Effector CD8-positive, alpha-beta T cell (primary cell): ENCODE data around the gene EXOSC7.
"Not testable (repeated sequence)": the region's sequence is repeated elsewhere in the genome, so short reads cannot be mapped to it uniquely, and the experiment has no call there.

Experiments used
- DNase-seq: peaks from one replicate; lab custom pipeline; 2025; lab: John Stamatoyannopoulos, UW

The EXOSC7 gene

DNA sequence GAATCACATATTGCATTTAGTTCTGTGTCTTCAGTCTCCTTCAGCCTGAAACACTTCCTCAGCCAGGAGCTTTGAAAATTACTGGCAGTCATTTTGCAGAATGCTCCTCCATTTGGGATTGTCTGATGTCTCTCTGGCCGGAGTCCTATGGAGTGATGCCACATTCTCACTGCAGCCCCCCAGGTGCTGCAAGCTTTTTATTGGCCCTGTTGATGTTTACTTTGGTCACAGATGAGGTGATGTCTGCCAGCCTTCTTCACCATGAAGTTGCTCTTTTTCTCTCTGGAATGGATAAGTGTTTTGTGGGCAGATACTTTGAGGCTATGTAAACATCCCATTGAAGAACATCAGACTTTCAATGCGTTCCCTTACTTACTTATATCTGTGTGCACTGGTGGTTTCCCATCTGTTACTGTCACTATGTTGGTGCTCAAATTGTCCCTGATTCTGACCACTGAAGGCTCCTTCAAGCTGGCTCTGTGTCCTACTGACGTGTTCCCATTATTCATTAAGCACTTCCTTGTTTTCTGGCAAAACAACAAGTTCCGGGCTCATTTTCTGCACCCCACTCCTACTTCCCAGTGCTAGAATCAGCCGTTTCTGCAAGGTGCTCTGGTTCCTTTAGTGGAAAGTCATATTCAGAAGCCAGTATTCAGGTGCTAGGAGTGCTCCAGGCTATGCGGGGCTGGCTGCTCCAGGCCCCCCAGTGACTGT lies 48.7 kb downstream of the EXOSC7 start:
- no peak for DNase-seq

DNA sequence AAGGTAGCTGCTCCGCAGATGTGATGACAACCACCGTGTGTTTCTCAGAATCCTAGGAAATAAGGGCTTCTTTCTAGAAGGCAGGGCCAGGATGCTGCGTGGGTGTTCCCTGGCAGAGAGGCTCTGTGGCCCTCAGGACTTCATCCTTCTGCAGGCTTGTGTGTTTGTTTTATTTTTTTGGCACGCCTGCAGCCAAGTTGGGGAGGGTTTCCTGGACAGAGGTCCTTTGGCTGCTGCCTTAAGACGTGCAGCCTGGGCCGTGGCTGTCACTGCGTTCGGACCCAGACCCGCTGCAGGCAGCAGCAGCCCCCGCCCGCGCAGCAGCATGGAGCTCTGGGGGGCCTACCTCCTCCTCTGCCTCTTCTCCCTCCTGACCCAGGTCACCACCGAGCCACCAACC lies 50.0 kb downstream of the EXOSC7 start, which contains the start of gene CLEC3B:
Gene CLEC3B, plus strand, starts transcription at position 266 of the 400 bp plus-strand sequence. Its CDS starts 60 bp downstream, at position 326.
- DNase-seq: no peak

GRCh38 chr3:45026957-45027356 lies 50.9 kb downstream of the EXOSC7 start:
- DNase-seq: no peak

- DNase-seq: no peak
These were observed 51.4 kb downstream of the EXOSC7 start for GRCh38 chr3:45027441-45027840.

GRCh38 chr3:45029216-45029615 lies 53.2 kb downstream of the EXOSC7 start:
- DNase-seq: no peak

DNA sequence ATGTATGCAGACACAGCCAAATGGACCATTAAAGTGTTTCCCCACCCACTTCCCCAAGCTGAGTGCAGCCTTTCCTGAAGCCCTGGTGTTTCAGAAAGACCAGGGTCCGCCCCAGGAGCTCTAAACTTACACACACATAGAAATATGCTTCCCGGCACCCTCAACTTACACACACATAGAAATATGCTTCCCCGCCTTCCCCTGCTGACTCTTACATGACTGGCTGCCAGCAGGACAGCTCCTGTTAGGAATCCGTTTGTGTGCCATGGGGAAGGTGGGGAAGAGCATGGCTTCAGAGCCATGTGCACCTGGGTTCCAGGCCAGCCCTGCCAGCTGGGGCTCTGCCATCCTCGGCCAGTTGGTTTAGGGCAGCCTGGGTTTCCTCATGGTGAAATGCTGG lies 53.6 kb downstream of the EXOSC7 start:
- no peak for DNase-seq

DNA sequence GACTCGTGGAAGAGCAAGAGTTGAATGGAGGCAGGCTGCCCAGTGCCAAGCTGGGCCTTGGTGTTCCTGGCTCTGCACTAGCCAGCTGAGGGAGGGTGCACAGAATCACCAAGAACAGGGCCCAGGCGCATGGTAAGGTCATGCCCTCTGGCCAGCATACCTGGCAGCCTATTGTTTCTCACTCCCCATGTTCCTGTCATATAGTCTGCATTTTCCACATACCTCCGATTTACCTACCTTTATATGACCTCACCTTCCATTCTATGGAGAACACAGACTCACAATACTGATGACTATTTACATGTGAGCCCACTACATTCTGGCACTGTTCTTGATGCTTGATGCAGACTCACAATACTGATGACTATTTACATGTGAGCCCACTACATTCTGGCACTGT lies 55.5 kb downstream of the EXOSC7 start:
- DNase-seq: no peak

DNA sequence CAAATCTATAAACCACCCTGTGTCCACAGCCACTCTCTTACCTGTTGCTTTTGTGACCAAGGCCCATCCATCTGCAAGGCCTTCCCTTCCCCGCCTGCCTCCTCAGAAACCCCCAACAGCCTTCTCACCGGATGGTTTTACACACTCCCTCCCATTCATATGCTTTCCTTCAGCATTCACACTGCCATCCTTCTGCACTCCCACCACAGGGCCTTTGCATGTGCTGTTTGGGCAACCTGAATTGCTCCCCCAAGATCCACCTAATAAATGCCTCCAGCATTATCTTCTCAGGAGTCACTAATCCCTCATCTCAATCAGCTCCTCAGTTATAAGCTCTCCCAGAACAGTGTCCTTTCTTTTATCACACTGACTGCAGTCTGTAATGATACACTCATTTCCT lies 56.1 kb downstream of the EXOSC7 start:
- no peak for DNase-seq

GRCh38 chr3:45033791-45034190 lies 57.7 kb downstream of the EXOSC7 start:
- no peak for DNase-seq

GRCh38 chr3:45034612-45035252 lies 58.7 kb downstream of the EXOSC7 start:
- DNase-seq: no peak

GRCh38 chr3:45035441-45036301 lies 59.6 kb downstream of the EXOSC7 start:
- no peak for DNase-seq

DNA sequence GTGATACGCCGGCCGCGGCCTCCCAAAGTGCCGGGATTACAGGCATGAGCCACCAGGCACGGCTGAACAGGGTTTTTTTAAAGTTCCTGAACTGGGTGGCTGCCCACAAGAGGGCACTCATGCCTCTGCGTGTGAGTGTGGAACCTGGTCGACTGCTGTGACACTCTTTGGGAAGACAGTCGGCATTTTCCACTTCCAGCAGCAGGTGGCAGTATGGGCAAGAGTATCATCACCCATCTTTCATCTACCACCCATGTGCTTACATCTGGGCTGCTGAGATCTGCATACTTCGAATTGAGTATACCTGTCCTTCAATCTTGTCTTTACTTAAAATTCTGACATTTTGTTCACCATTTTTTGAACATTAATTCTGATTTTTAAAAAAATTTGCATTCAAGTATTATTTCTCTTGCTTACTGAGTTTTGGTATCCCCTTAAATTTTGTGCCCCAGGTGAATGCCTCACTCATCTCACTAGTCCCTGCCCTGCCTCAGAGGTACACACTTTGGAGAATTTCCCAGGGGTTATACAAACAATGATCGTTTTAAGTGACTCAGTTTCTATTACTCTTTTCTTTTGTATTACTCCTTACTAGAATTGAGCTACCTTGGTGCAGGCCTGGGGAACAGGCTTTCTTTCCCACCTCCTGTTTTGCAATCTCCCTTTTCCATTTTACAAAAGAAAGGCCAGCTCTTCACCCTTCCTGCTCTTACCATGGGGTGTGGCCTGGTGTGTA lies 61.8 kb downstream of the EXOSC7 start:
- peak; percentile 82 for DNase-seq

GRCh38 chr3:45041666-45042065 lies 65.6 kb downstream of the EXOSC7 start:
- DNase-seq: no peak

- no peak for DNase-seq
These were observed 66.1 kb downstream of the EXOSC7 start for GRCh38 chr3:45042162-45042561.

DNA sequence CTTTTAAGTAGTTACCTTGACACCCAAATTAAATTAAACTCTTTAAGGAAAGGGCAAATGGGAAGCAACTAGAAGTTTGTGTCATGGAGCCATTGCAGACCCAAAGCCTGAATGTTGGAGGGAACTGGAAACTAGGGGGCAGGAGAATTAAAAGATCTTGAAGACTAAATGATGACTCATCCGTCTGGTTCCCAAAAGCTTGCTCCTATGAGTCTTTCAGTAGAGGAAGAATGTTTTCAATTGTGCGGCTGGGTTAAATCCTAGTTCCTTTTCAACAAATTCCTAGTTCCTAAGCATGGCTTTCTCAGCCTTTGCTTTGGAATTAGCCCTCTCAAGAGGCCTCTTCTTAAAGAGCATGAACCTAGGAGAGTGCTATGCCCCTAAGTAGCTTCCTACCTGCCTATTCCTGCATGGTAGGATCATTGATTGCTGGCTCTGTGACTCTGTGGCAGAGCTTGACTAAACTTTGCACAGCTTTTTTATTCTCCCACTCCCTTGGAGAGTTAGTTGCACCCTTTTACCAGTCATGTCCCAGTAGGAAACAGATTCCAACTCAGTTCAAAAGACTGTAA lies 67.8 kb downstream of the EXOSC7 start:
- no peak for DNase-seq

DNA sequence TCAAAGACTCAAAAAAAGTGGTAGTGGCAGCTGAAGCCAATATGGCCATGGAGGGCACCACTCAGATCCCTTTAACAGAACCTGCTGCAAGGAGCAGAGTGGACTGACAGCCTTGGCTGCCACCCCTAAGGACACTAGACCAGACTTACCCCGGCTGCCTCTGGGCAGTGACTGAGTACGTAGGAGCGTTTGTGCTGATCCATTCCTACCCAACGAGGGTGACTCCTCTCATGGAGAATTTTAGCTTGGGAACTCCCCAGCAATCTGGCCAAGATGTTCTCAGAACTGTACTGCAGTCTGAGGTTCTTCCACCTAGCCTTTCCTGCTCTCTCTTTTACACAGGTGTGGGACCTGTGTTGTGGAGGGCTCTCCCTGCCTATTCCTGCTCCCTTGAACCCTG lies 72.2 kb downstream of the EXOSC7 start:
- no peak for DNase-seq

DNA sequence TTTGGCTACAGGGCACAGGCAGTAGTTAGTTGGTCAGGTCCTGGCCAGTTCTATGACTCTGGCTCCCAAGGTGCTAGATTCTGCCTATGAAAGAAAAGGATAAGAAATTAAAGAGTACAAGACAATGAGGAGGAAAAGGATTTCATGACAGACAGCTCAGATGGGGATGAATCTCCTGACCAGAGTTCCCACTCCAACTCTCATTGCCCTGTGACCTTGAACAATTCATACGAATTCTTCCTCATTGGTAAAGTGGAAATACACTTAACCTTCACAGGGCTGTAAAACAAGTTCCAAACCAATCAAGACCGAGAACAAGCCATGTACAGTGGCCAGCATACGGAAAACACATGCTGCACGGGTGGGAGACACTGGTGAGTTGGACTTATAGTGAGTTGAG lies 73.8 kb downstream of the EXOSC7 start:
- no peak for DNase-seq

- no peak for DNase-seq
These were observed 75.6 kb downstream of the EXOSC7 start for GRCh38 chr3:45051685-45052084.

DNA sequence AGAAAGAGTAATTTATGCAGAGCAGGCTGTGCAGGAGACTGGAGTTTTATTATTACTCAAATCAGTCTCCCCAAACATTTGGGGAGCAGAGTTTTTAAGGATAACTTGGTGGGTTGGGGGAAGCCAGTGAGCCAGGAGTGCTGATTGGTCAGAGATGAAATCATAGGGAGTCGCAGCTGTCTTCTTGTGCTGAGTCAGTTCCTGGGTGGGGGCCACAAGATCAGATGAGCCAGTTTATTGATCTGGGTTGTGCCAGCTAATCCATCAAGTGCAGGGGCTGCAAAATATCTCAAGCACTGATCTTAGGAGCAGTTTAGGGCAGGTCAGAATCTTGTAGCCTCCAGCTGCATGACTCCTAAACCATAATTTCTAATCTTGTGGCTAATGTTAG lies 77.8 kb downstream of the EXOSC7 start:
- DNase-seq: not testable (repeated sequence)

DNA sequence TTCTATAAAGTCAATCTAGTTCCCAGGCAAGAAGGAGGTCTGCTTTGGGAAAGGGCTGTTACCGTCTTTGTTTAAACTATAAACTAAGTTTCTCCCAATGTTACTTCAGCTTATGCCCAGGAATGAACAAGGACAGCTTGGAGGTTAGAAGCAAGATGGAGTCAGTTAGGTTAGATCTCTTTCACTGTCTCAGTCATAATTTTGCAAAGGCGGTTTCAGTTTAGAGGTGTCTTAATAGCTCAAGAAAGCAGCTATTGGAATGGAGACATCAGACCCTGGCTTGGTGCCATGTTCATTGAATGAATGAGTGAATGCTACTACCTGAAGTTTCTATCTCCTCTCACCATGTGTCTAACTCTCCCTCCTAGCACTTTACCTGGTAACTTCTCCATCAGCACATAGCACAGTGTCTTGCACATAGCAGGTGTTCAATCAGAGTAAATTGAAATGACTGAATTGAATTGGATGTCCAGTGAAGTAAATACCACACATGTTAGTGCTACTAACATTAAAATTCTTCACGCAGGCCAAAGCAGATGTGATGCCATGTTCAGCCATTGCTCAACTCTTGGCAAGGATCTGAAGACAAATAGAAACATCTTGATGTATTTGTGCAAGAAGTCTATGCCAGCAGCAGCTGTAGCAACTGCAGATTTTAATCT lies 78.3 kb downstream of the EXOSC7 start:
- no peak for DNase-seq

- no peak for DNase-seq
These were observed 79.0 kb downstream of the EXOSC7 start for GRCh38 chr3:45055032-45055410.
